ENCODE results near the gene GAMT. TPM values are rescaled to one million over a fixed set of nuclear protein-coding genes. Genes with fewer than 3 reads are reported as not detected.

GAMT gene
- total and polyA plus RNA-seq, 2 of the 13 experiments (the other 11 are each of a cell fraction or from before 2014, with no cell fraction given): 115 to 124 TPM

- TF ChIP-seq BHLHE40 (IDR thresholded peaks at IDR 0.05; ENCODE audit: low read length) (no peak), PHF5A (CRISPR knock-in tag; IDR thresholded peaks at IDR 0.05; ENCODE audit: low read depth, unreplicated experiment) (no peak), ZFP41 (CRISPR knock-in tag; IDR thresholded peaks at IDR 0.05; ENCODE audit: borderline replicate concordance) (no peak), ZBTB3 (CRISPR knock-in tag; IDR thresholded peaks at IDR 0.05; ENCODE audit: borderline replicate concordance, low read depth) (no peak), PREB (CRISPR knock-in tag; IDR thresholded peaks at IDR 0.05) (no peak), RFX1 (IDR thresholded peaks at IDR 0.05) (no peak), ZSCAN12 (CRISPR knock-in tag; IDR thresholded peaks at IDR 0.05) (no peak), FOXK1 (CRISPR knock-in tag; IDR thresholded peaks at IDR 0.05; ENCODE audit: borderline replicate concordance, low read depth) (no peak), ZNF282 (IDR thresholded peaks at IDR 0.05; ENCODE audit: partially characterized antibody) (no peak), NR3C1 (CRISPR knock-in tag; IDR thresholded peaks at IDR 0.05) (no peak), ASH2L (IDR thresholded peaks at IDR 0.05; ENCODE audit: insufficient read length, low read depth, low read length) (peak; percentile 19), SRF (IDR thresholded peaks at IDR 0.05; ENCODE audit: low read depth, low read length) (no peak), AHDC1 (CRISPR knock-in tag; IDR thresholded peaks at IDR 0.05; ENCODE audit: borderline replicate concordance) (no peak), MXI1 (IDR thresholded peaks at IDR 0.05; ENCODE audit: borderline replicate concordance, low read depth, low read length) (no peak; the same call in 2 of the 3 replicates), ZNF720 (CRISPR knock-in tag; IDR thresholded peaks at IDR 0.05) (no peak), BCLAF1 (IDR thresholded peaks at IDR 0.05) (no peak), ZNF644 (CRISPR knock-in tag; IDR thresholded peaks at IDR 0.05; ENCODE audit: low read depth) (no peak), KDM2A (CRISPR knock-in tag; IDR thresholded peaks at IDR 0.05; ENCODE audit: borderline replicate concordance, low read depth) (no peak), RFXANK (CRISPR knock-in tag; IDR thresholded peaks at IDR 0.05) (no peak), BCL6 (CRISPR knock-in tag; IDR thresholded peaks at IDR 0.05) (no peak), TBX2 (CRISPR knock-in tag; IDR thresholded peaks at IDR 0.05; ENCODE audit: borderline replicate concordance) (peak; percentile 57; the same call in 1 of the 2 replicates)
These were observed 44.0 kb upstream of the GAMT start (continued) for GRCh38 chr19:1445185-1445931.

Measured in HepG2 (cell line).